H9 (cell line): ENCODE results near the gene EIF3M. TPM values are rescaled to one million over a fixed set of nuclear protein-coding genes. Genes with fewer than 3 reads are reported as not detected.
A peak's percentile ranks its signal among the peaks of the same experiment; 100 is the strongest.

ENCODE experiments used
- DNase-seq: peaks from one replicate; pipeline ENCODE4 v3.0.0-alpha.2; 2017
- H2AFZ ChIP-seq: one replicate; pipeline ENCODE4 v1.6.1; 2013; ENCODE audit warnings: mild to moderate bottlenecking, low read length, control low read depth, moderate library complexity
- H2AK5ac ChIP-seq: 2 replicates; pipeline ENCODE4 v1.6.1; 2013; ENCODE audit warnings: low read length, control low read depth, mixed read lengths; ENCODE audit not compliant: insufficient read length
- H2BK120ac ChIP-seq: one replicate; pipeline ENCODE4 v1.6.1; 2013; ENCODE audit warnings: low read depth, mild to moderate bottlenecking, low read length, control low read depth, inconsistent platforms; ENCODE audit not compliant: poor library complexity, severe bottlenecking
- H2BK12ac ChIP-seq: 2 replicates; pipeline ENCODE4 v1.6.1; 2013; ENCODE audit warnings: low read length, control low read depth, mixed read lengths, low read depth; ENCODE audit not compliant: insufficient read length
- H2BK15ac ChIP-seq: 2 replicates; pipeline ENCODE4 v1.6.1; 2013; ENCODE audit warnings: low read depth, low read length, control low read depth
- H2BK20ac ChIP-seq: one replicate; pipeline ENCODE4 v1.6.1; 2013; ENCODE audit warnings: low read depth, mild to moderate bottlenecking, low read length, control low read depth, inconsistent platforms; ENCODE audit not compliant: poor library complexity, severe bottlenecking
- H2BK5ac ChIP-seq: 2 replicates; pipeline ENCODE4 v1.6.1; 2013; ENCODE audit warnings: low read length, control low read depth, mixed read lengths; ENCODE audit not compliant: insufficient read length
- H3K14ac ChIP-seq: 2 replicates; pipeline ENCODE4 v1.6.1; 2013; ENCODE audit warnings: low read length, control low read depth; ENCODE audit not compliant: insufficient read depth
- H3K18ac ChIP-seq: 2 replicates; pipeline ENCODE4 v1.6.1; 2013; ENCODE audit warnings: low read depth, mild to moderate bottlenecking, mixed read lengths, low read length, control low read depth; ENCODE audit not compliant: insufficient read length
- H3K23ac ChIP-seq: 2 replicates; pipeline ENCODE4 v1.6.1; 2013; ENCODE audit warnings: low read length, control low read depth, mixed read lengths, low read depth; ENCODE audit not compliant: insufficient read length
- H3K23me2 ChIP-seq: 2 replicates; pipeline ENCODE4 v1.6.1; 2013; ENCODE audit warnings: low read depth, mild to moderate bottlenecking, mixed read lengths, low read length, control low read depth; ENCODE audit not compliant: insufficient read length, poor library complexity, severe bottlenecking
- H3K27ac ChIP-seq: 2 replicates; pipeline ENCODE4 v1.5.1; 2013; ENCODE audit warnings: low read length, control low read depth, mixed read lengths, low read depth; ENCODE audit not compliant: insufficient read length
- H3K27me3 ChIP-seq: 2 replicates; pipeline ENCODE4 v1.6.1; 2013; ENCODE audit warnings: low read length, control low read depth, inconsistent platforms; ENCODE audit not compliant: insufficient read depth
- H3K4ac ChIP-seq: 2 replicates; pipeline ENCODE4 v1.6.1; 2013; ENCODE audit warnings: low read depth, mild to moderate bottlenecking, control low read depth, inconsistent platforms, low read length, moderate library complexity
- H3K4me1 ChIP-seq: 2 replicates; pipeline ENCODE4 v1.6.1; 2013; ENCODE audit warnings: low read length, control low read depth, inconsistent platforms; ENCODE audit not compliant: insufficient read depth
- H3K4me2 ChIP-seq: 2 replicates; pipeline ENCODE4 v1.6.1; 2013; ENCODE audit warnings: low read length, control low read depth, mixed read lengths; ENCODE audit not compliant: insufficient read length, insufficient read depth
- H3K56ac ChIP-seq: 2 replicates; pipeline ENCODE4 v1.6.1; 2013; ENCODE audit warnings: low read depth, mild to moderate bottlenecking, mixed read lengths, low read length, control low read depth; ENCODE audit not compliant: insufficient read length
- H3K79me1 ChIP-seq: 2 replicates; pipeline ENCODE4 v1.6.1; 2013; ENCODE audit warnings: low read depth, mild to moderate bottlenecking, moderate library complexity, low read length, control low read depth, inconsistent platforms; ENCODE audit not compliant: insufficient read depth, poor library complexity, severe bottlenecking
- H3K79me2 ChIP-seq: 2 replicates; pipeline ENCODE4 v1.6.1; 2013; ENCODE audit warnings: low read length, control low read depth, inconsistent platforms; ENCODE audit not compliant: insufficient read depth
- H3K9ac ChIP-seq: 2 replicates; pipeline ENCODE4 v1.6.1; 2013; ENCODE audit warnings: low read length, control low read depth, mixed read lengths; ENCODE audit not compliant: insufficient read length; ENCODE audit errors: extremely low read depth
- H3K9me3 ChIP-seq: one replicate; pipeline ENCODE4 v1.6.1; 2013; ENCODE audit warnings: low read depth, low read length, inconsistent platforms; ENCODE audit not compliant: control insufficient read depth
- H3T11ph ChIP-seq: one replicate; pipeline ENCODE4 v1.6.1; 2013; ENCODE audit warnings: mild to moderate bottlenecking, low read length, control low read depth, inconsistent platforms
- H4K20me1 ChIP-seq: one replicate; pipeline ENCODE4 v1.6.1; 2013; ENCODE audit not compliant: control insufficient read depth, insufficient read length, insufficient read depth
- H4K5ac ChIP-seq: 2 replicates; pipeline ENCODE4 v1.6.1; 2013; ENCODE audit warnings: low read depth, mild to moderate bottlenecking, mixed read lengths, low read length, control low read depth; ENCODE audit not compliant: insufficient read length
- H4K8ac ChIP-seq: replicated peaks from 2 replicates; pipeline ENCODE4 v1.6.1; 2013; ENCODE audit warnings: low read length, control low read depth, mixed read lengths, low read depth; ENCODE audit not compliant: insufficient read length
- H4K91ac ChIP-seq: 2 replicates; pipeline ENCODE4 v1.6.1; 2013; ENCODE audit warnings: low read depth, mild to moderate bottlenecking, moderate library complexity, mixed read lengths, low read length, control low read depth; ENCODE audit not compliant: insufficient read length
- H3K27ac Mint-ChIP-seq, 3 experiments: 2 replicates in 2 of 3; 3 replicates in 1 of 3; pipeline ENCODE4 v1.8.0; 2020 to 2021; ENCODE audit warnings: mixed read lengths in 3 of 3, mild to moderate bottlenecking in 1 of 3, moderate library complexity in 1 of 3
- H3K27me3 Mint-ChIP-seq: 2 replicates; pipeline ENCODE4 v1.8.0; 2021; ENCODE audit warnings: low read depth, mild to moderate bottlenecking, moderate library complexity, mixed read lengths
- H3K36me3 Mint-ChIP-seq, 3 experiments: 2 replicates in 2 of 3; 3 replicates in 1 of 3; pipeline ENCODE4 v1.8.0; 2020 to 2021; ENCODE audit warnings: low read depth in 3 of 3, mixed read lengths in 3 of 3; ENCODE audit not compliant: insufficient read depth in 1 of 3
- H3K4me1 Mint-ChIP-seq, 2 experiments: 2 replicates each; pipeline ENCODE4 v1.8.0; 2020; ENCODE audit warnings: mixed read lengths in 2 of 2
- H3K4me3 Mint-ChIP-seq, 2 experiments: 2 replicates in 1 of 2; 3 replicates in 1 of 2; pipeline ENCODE4 v1.8.0; 2020 to 2021; ENCODE audit warnings: mild to moderate bottlenecking in 2 of 2, mixed read lengths in 2 of 2, moderate library complexity in 1 of 2
- H3K9me3 Mint-ChIP-seq, 2 experiments: 2 replicates in 1 of 2; 3 replicates in 1 of 2; pipeline ENCODE4 v1.8.0; 2020; ENCODE audit warnings: mild to moderate bottlenecking in 2 of 2, mixed read lengths in 2 of 2, moderate library complexity in 1 of 2
- CTCF ChIP-seq: fragments of 200-600 bp; sonication (generic); conservative IDR thresholded peaks from 3 replicates; pipeline ENCODE4 v1.8.0; 2021; ENCODE audit warnings: antibody characterized with exemption, mild to moderate bottlenecking
- WGBS: extraction: QIAGEN DNeasy Blood & Tissue Kit; methylation state at CpG from one replicate; pipeline ENCODE4 v1.1.7; 2013; ENCODE audit warnings: missing lambda C conversion rate, low lambda C conversion rate, mixed read lengths; ENCODE audit not compliant: insufficient read length; ENCODE audit errors: extremely low coverage; 5-methylcytosine and 5-hydroxymethylcytosine counted together
- total RNA-seq: library from RNA; stranded (reverse); gene quantifications from 2 replicates; pipeline ENCODE4 v1.2.1, GENCODE V29; 2021

EIF3M gene
- total RNA-seq, 1 experiment from 2014 or later = 365 TPM

- Mint-ChIP-seq H3K27me3 (no peaks in the 10 kb centered on the region), H3K36me3 (peaks cover 32 to 50% (median 44%) of the 10 kb centered on the region in 3 experiments; a peak in 6 of 7 replicates), H3K9me3 (no peaks in the 10 kb centered on the region), H3K4me1 (peaks cover 17 to 22% of the 10 kb centered on the region in 2 experiments), H3K4me3 (0 out of 5 replicates have a peak overlapping the region, but pooled peaks of 1 of the 2 experiments have one; percentile 0), H3K27ac (0 out of 7 replicates have a peak overlapping the region, but pooled peaks of 1 of the 3 experiments have one; percentile 12)
- H3T11ph ChIP-seq = no peak overlapping the region
- no peaks in the 10 kb centered on the region for H4K20me1 ChIP-seq
- H2BK5ac ChIP-seq = no peak overlapping the region
- no peak overlapping the region for H3K4me2 ChIP-seq
- no CpG with 5 or more reads among the region's 4 CpGs for WGBS
- DNase-seq = no peak
- H2BK12ac ChIP-seq = no peak overlapping the region
- no peak overlapping the region for H2AK5ac ChIP-seq
- H3K27ac ChIP-seq = no peak overlapping the region
- H2BK20ac ChIP-seq = no peak overlapping the region
- no peaks in the 10 kb centered on the region for H3K27me3 ChIP-seq
- no peak overlapping the region for H3K18ac ChIP-seq
- no peak overlapping the region for H2BK120ac ChIP-seq
- no peaks in the 10 kb centered on the region for H3K9me3 ChIP-seq
- no peak overlapping the region for H3K56ac ChIP-seq
- H3K23ac ChIP-seq = no peak overlapping the region
- H4K8ac ChIP-seq = no peak overlapping the region
- peaks cover 3% of the 10 kb centered on the region for H3K23me2 ChIP-seq
- H2BK15ac ChIP-seq = no peak overlapping the region
- H3K79me2 ChIP-seq = peaks cover 31% of the 10 kb centered on the region; the same call in 1 of the 2 replicates
- H4K5ac ChIP-seq = no peak overlapping the region
- H3K9ac ChIP-seq = no peak overlapping the region
- H3K79me1 ChIP-seq = peaks cover 8% of the 10 kb centered on the region
- TF ChIP-seq CTCF = peak; percentile 23; the same call in 1 of the 3 replicates
- no peak overlapping the region for H2AFZ ChIP-seq
- no peaks in the 10 kb centered on the region for H3K4me1 ChIP-seq
- no peak overlapping the region for H3K14ac ChIP-seq
- no peak overlapping the region for H3K4ac ChIP-seq
- no peak overlapping the region for H4K91ac ChIP-seq
These were observed 3.1 kb downstream of the EIF3M start for GRCh38 chr11:32586576-32587190.
